LNCaP clone FGC (cell line): Measurements from ENCODE around the gene BBX.

Experiments
- DNase-seq: peaks from one replicate; pipeline ENCODE4 v3.0.0-alpha.2; 2011; ENCODE audit warnings: low read depth
- H3K4me3 ChIP-seq: 2 replicates; pipeline ENCODE4 v1.5.1; 2011; ENCODE audit warnings: mild to moderate bottlenecking, low read depth, low read length, control low read depth
- TF ChIP-seq, protein P1 (sequence below): IDR thresholded peaks from 2 replicates; pipeline ENCODE4 v1.5.1; 2012; ENCODE audit warnings: mild to moderate bottlenecking; ENCODE audit not compliant: control insufficient read depth, insufficient read depth; ENCODE audit errors: extremely low read depth

Gene BBX

DNA sequence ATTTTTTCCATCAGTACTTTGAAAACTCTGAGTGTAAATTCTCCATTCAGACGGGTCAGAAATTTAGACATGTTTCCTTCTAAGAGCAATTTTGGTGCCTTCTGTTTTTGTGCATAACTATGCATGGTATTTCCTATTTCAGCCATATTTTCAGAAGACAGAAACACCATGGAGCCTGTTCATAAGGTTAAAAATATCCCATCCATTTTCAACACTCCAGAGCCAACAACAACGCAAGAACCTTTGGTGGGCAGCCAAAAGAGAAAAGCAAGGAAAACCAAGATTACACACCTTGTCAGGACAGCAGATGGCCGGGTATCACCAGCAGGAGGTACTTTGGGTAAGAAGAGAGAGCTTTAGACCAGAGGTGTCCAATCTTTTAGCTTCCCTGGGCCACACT is 275.6 kb downstream of the BBX start:
- DNase-seq = no peak
- TF ChIP-seq, protein P1, sequence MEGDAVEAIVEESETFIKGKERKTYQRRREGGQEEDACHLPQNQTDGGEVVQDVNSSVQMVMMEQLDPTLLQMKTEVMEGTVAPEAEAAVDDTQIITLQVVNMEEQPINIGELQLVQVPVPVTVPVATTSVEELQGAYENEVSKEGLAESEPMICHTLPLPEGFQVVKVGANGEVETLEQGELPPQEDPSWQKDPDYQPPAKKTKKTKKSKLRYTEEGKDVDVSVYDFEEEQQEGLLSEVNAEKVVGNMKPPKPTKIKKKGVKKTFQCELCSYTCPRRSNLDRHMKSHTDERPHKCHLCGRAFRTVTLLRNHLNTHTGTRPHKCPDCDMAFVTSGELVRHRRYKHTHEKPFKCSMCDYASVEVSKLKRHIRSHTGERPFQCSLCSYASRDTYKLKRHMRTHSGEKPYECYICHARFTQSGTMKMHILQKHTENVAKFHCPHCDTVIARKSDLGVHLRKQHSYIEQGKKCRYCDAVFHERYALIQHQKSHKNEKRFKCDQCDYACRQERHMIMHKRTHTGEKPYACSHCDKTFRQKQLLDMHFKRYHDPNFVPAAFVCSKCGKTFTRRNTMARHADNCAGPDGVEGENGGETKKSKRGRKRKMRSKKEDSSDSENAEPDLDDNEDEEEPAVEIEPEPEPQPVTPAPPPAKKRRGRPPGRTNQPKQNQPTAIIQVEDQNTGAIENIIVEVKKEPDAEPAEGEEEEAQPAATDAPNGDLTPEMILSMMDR = no peak
- no peak overlapping the region for H3K4me3 ChIP-seq

DNA sequence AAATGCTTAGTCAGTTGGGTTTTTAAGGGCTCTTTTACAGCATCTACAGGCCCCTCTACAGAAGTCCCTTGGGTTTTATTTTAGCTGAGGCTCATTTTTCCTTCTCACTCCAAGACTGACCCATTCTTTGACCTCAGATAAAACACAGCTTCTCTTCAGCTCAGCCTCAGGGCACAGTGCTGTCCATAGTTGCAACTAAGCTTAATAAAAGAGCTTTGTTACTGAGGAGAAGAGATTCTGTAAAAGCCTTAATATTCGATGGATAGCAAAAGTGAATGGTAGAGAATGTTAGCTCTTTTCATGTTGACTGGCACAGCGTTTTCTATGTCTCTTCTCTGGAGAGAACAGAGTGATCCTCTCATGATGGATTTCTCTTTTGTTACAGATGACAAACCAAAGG is 277.9 kb downstream of the BBX start:
- TF ChIP-seq, protein P1 = no peak
- no peak overlapping the region for H3K4me3 ChIP-seq
- no peak for DNase-seq

DNA sequence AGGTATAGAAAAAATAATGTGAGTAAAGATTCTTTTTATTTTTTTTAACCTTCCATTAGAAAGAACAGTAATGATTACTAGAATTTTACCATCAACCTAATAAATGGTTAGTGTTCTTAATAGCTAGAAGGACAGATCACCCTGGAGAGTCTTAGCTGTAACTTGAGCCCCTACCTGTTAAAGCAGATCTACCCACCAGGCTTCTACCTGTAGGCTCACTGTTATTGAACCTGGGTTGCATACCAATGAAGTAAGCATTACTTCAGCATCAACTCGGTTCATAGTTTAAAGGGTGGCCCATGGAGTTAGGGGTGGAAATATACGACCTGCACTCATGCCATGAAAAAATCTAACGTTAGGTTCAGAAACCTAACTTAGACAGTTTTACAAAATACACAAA is 280.4 kb downstream of the BBX start:
- no peak overlapping the region for H3K4me3 ChIP-seq
- DNase-seq = no peak
- TF ChIP-seq, protein P1 = no peak

DNA sequence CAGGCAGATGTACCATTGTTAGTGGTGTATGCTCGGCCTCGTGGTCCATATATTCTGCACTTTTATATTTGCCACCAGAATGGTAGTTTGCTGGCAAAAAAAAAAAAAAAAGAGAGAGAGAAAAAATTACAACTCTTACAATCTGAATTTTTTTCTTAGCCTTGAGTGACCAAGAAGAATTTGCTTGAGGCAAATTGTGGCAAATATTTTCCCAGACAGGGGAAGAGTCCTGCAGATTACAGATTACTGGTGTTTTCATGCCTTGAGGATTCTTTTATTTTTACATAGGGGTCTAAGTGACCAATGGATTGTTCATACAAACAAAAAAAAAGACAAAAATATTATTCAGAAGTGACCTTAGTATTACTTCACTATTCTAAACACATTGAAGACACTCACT is 283.3 kb downstream of the BBX start:
- no peak for DNase-seq
- no peak overlapping the region for H3K4me3 ChIP-seq
- TF ChIP-seq, protein P1 = no peak

DNA sequence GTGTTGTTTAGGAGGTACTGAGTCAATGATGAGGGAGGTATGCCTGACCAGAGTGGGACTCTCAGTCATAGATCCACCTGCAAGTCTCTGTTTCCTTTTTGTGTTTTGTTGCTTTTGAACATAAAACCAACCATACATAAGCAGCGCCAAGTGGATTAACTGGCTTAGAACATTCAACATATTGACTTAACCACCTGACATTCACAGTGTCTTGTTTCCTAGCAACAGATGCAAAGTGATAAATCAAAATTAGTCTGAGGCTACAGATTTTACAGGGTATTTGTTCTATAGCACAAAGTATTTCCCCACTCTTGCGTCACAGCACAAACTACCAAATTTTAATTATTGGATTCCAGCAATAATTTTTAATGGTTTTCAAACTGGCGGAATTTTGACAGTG is 283.8 kb downstream of the BBX start:
- TF ChIP-seq, protein P1 = no peak
- no peak overlapping the region for H3K4me3 ChIP-seq
- no peak for DNase-seq

DNA sequence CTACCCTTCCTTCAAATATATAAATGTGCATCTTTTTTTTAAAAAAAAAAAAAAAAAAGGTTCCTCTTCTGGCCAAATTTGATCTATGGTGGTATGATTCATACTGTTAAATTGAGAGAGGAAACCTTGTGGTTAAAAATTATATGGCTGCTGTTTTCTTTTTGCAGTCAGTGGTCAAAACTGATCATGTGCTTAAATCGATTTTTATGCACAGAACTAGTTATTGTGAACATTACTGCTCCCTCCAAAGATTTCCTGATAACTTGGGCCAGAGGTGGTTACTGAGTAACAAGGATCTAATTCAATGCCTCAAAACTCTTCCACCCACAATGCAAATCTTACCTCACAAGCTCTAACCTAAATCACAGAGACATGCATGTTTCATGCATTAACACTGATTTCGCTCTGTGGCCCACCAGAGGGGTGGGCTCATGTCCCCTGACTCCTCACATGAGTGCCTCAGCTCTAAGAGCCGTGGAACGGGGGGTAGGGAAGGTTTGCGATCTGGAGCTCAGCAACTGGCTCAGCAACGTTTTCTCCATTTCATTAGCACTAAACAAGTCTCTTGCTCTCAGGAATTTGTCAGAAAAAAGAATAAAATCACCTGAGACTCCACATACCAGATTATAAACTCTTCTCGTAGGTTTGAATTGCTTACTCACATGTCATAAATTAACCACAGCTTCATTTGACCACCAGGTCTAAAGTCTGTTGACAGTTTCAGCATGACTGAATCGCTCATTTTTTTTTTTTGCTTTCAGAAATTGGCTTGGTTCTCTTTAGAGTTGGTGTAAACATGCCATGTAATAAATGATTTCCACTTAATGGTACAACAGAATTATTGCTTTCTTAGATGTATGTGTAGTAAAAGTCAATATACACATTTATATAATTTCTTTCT is 287.7 kb downstream of the BBX start:
- DNase-seq = no peak
- H3K4me3 ChIP-seq = no peak overlapping the region

More for the DNA sequence above, 287.7 kb downstream of the BBX start:
- TF ChIP-seq, protein P1 = no peak
